ENCODE data around the gene TMEM11. TPM values are rescaled to one million over a fixed set of nuclear protein-coding genes. Genes with fewer than 3 reads are reported as not detected.

Gene TMEM11
- polyA plus RNA-seq, 4 donors = 17.6 to 24.9 (median 22.3) TPM

DNA sequence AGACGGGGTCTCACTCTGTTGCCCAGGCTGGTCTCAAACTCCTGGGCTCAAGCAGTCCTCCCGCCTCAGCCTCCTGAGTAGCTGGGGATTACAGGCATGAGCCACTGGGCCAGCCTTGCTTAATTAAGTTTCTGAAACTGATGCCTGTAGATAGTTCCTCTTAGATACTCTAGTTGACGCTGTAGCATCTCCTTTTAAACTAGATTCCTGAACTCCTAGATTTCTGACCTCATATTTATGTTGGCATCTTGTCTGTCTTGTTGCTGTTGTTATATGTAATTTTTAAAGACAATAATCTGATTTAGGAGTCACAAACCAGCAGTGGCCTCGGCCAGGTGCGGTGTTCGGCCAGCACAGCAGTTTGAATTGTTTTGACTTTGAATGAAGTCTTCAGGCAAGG, 49.7 kb downstream of the TMEM11 start:
- DNase-seq (ENCODE audit: low read depth in 4 of 4, low spot score in 3 of 4) = no peak

DNA sequence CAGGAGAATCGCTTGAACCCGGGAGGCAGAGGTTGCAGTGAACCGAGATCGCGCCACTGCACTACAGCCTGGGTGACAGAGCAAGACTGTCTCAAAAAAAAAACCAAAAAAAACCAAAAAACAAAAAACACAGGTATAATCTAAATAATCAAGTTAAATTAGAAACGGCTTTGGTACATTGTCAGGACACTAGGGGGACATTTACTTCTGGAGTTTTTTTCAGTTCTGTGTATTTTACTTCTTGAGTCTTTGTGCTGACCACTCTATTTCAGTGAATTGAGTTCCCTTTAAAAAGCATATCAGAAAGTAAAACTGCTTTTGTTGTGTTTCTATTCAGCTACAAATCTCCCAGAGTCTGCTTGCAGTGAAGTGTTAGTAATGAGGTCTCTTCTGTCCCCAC, 50.9 kb downstream of the TMEM11 start:
- DNase-seq (ENCODE audit: low read depth in 4 of 4, low spot score in 3 of 4) = no peak

DNA sequence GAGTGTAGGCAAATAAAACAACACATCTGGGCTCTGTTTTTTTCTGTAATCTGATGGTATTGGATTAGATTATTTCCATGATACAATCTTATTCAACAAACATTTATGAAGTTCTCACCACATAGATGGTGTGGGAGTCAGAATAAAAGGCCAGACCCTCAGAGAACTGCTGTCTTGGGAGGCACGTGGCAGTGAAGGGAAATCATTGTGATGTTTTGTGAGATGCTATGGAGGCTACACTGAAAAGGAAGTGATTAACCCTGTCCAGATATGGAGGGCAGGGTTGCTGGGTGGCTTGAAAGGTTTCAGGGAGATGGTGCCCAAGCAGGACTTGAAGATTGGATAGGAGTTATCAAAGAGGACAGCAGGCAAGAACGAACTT, 51.6 kb downstream of the TMEM11 start:
- DNase-seq (ENCODE audit: low read depth in 4 of 4, low spot score in 3 of 4) = no peak

DNA sequence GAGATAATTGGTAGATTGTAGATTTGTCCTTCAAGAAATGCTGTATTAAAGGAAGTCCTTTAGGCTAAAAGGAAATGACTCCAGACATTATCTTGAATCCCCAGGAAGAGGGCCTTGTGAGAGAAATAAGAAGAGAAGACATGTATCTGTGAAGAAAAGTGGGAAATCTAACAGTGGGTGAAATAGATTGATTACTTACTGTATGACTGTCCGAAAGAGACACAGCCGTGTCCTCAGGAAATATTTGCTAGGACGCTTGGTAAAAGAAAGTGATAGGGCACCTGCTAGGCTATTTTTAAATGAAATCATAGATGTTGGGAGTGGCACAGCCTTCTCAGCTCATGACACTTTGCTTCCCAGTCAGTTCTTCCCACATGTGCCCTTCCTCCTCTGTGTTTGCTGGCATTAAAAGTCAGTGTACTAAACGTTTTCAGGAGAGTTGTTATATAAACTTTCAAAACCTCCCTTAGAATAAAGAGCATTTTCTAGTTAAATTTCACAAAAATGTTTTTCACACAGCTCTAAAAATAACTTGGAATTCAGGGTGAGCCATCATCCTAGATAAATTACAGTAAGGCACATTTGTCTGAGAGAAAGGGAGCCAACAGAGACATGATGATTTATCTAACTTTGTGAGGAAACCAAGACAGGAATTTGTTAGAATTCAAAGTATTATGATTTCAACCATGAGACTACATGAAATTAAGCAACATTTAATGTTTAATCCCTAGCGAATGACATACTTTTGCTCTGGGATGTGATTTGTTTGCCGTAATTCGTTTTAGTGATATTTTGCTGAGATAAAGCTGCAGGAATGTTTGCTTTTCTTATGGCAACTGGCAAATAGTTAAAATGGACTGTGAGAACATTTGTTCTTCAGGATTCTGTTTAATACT, 52.2 kb downstream of the TMEM11 start:
- DNase-seq (ENCODE audit: low read depth in 4 of 4, low spot score in 3 of 4) = no peak

DNA sequence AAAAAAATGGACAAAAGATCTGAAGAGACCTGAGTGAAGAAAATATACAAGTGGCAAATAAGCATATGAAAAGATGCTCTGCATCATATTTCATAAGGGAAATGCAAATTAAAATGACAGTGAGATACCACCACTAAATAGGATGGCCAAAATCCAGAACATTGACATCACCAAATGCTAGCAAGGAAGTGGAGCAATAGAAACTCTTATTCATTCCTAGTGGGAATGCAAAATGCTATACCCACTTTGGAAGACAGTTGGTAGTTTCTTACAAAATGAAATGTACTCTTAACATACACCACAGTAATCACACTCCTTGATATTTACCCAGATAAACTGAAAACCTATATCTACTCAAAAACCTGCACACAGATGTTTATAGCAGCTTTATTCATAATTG, 53.6 kb downstream of the TMEM11 start:
- no peak for DNase-seq (ENCODE audit: low read depth in 4 of 4, low spot score in 3 of 4)

DNA sequence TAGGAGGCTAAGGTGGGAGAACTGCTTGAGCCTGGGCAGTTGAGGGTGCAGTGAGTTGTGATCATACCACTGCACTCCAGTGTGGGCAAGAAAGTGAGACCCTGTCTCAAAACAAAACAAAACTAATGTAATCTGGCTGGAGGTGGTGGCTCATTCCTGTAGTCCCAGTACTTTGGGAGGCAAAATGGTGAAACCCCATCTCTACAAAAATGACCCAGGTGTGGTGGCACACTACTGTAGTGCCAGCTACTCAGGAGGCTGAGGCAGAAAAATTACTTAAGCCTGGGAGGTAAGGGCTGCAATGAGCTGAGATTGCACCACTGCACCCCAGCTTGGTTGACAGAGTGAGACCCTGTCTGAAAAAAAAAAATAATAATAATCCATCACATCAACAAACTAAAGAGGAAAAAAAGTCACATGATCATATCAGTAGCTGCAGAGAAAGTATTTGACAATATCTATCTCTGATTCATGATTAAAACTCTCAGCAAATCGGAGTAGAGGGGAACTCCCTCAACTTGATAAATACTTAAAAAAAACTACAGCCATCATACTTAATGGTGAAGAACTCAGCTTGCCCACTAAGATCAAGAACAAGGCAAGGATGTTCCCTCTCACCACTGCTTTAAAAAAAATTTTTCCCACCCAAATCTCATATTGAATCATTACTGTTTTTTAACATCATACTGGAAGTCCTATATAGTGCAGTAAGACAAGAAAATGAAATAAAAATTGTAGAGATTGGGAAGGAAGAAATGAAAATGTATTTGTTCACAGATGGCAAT, 56.2 kb downstream of the TMEM11 start:
- DNase-seq (ENCODE audit: low read depth in 4 of 4, low spot score in 3 of 4) = no peak

DNA sequence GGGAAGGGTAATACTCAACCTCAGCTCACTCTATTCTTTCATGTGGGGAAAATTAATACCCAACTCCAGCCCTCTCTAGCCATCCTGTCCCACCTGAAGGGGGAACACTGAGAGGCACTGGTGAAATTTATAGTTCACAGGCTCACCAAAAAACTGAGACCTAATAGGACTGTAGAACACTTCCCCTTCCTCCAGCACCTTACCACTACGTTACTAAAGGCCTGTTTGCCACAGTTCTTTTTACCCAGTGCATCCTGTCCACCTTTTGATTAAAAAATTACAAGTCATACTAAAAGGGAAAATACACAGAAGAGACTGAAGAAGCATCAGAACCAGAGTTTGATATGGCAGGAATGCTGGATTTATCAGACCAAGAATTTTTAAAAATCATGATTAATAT, 61.2 kb downstream of the TMEM11 start:
- no peak for DNase-seq (ENCODE audit: low read depth in 4 of 4, low spot score in 3 of 4)

DNA sequence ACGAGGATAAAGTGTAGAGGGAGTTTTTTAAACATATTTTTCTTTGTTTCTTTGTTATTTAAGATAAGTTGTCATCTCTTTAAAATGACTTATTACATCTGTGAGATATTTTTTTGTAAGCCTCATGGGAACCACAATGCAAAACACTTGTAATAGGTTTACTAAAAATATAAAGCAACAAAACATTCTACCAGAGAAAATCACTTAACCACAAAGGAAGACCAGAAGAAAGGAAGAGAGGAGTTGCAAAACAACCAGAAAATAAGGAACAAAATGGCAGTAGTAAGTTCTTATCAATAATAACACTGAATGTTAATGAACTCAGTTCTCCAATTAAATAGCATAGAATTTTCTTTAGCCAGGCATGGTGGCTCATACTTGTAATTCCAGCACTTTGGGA, 64.3 kb downstream of the TMEM11 start:
- no peak for DNase-seq (ENCODE audit: low read depth in 4 of 4, low spot score in 3 of 4)

Other genes with a start within 250 kb of the TMEM11 start
- gene USP22, start 171.2 kb downstream of the TMEM11 start, polyA plus RNA-seq (ENCODE audit: insufficient read length in 4 of 4) = 100 to 1,000 TPM; 207 to 234 (median 222) TPM
- gene DHRS7B, start 87.2 kb downstream of the TMEM11 start, polyA plus RNA-seq (ENCODE audit: insufficient read length in 4 of 4) = 10 to 100 TPM; 20.2 to 40.2 (median 33.7) TPM
- gene NATD1, start 39.2 kb upstream of the TMEM11 start, polyA plus RNA-seq (ENCODE audit: insufficient read length in 4 of 4) = 10 to 100 TPM; 10.2 to 14.4 (median 12.1) TPM
- 10 to 100 TPM; 17.6 to 26.2 (median 21.5) TPM for gene MAP2K3, start 70.5 kb upstream of the TMEM11 start, polyA plus RNA-seq (ENCODE audit: insufficient read length in 4 of 4)
- gene KCNJ12, start 162.2 kb upstream of the TMEM11 start, polyA plus RNA-seq (ENCODE audit: insufficient read length in 4 of 4) = 1 to 10 TPM; 2.2 to 8.7 (median 4.8) TPM